GM11168 (cell line): Measurements from ENCODE around the gene ZNF292.
"Not testable (repeated sequence)": the region's sequence is repeated elsewhere in the genome, so short reads cannot be mapped to it uniquely, and the experiment has no call there.

Experiments used
- in situ Hi-C: fragments of 300-500 bp; cut with MboI; formaldehyde crosslinking; loops from one replicate; pipeline ENCODE4 v1.12.0; 2022; ENCODE audit warnings: low sequenced_read_pairs; ENCODE audit not compliant: unreplicated experiment

Gene ZNF292

DNA sequence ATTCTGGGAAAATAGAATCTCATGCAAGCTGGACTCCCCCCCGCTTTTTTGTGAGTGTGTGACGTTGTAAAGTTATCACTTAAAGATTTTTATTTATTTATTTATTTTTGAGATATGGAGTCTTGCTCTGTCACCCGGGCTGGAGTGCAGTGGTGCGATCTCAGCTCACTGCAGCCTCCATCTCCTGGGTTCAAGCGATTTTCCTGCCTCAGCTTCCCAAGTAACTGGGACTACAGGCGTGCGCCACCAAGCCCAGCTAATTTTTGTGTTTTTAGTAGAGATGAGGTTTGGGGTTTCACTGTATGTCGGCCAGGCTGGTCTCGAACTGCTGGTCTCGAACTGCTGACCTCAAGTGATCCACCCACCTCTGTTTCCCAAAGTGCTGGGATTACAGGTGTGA lies 2.2 kb downstream of the ZNF292 start:
- in situ Hi-C loops: not testable (repeated sequence)

DNA sequence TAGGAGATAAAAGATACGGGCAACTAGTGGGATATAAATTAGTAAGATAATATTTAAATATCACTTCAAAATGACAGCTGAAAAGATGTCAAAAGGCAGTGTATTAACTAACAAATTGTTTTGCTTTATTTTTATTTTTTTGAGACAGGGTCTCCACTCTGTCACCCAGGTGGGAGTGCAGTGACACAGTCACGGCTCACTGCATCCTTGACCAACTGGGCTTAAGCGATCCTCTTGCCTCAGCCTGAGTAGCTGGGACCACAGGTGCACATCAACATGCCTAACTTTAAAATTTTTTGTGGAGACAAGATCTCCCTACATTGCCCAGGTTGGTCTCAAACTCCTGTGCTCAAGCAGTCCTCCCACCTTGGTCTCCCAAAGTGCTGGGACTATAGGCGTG lies 5.9 kb downstream of the ZNF292 start:
- in situ Hi-C loops: no loop called here

DNA sequence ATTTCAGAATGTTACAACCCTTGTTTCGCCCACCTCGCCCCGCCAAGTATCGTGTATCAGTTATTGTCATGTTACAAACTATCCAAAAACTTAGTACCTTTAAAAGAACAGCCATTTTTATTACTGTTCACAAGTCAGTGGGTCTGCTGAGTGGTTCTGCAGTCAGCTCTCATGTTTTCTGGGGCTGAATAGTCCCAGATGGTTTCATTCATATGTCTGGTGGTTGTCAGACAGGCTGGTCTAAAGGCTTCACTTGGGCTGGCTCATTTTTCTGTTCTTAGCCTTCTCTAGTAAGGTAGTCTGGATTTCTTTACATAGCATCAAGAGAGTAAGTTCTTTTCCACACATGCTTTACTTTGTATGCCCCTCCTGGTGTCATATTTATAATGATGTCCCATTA lies 8.6 kb downstream of the ZNF292 start:
- in situ Hi-C loops: no loop called here

DNA sequence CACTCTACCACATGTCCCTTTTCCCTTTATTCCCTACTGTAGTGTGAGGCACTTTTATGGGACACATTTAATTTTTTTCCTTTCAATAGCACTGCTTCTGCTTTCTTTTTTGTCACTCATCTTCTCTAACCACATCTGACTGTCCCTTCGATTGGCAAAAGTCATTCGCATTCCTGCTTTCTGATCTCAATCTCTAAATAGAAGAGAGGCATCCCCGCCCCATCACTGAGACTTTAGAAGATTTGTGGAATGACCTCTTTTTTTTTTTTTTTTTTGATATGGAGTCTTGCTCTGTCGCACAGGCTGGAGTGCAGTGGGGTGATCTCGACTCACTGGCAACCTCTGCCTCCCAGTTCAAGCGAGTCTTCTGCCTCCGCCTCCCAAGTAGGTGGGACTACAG lies 9.1 kb downstream of the ZNF292 start:
- in situ Hi-C loops: no loop called here

DNA sequence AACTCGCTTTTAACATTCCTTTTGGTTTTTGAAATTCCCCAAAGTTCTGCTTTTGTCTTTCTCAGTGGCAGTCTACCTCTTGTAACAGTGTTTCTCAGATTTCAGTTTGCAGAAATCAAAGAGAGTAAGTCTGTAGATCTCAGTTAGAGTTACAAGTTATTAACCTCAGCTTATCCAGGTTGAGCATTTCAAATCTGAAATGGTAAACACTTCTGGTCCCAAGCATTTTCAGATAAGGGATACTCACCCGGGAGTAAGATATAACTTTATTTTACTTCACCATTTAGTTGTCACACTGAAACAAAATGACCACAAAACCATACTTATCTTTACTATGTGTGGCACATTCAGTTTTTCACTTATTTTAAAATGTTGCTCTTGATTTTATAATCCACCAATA lies 9.8 kb downstream of the ZNF292 start:
- in situ Hi-C loops: no loop called here

DNA sequence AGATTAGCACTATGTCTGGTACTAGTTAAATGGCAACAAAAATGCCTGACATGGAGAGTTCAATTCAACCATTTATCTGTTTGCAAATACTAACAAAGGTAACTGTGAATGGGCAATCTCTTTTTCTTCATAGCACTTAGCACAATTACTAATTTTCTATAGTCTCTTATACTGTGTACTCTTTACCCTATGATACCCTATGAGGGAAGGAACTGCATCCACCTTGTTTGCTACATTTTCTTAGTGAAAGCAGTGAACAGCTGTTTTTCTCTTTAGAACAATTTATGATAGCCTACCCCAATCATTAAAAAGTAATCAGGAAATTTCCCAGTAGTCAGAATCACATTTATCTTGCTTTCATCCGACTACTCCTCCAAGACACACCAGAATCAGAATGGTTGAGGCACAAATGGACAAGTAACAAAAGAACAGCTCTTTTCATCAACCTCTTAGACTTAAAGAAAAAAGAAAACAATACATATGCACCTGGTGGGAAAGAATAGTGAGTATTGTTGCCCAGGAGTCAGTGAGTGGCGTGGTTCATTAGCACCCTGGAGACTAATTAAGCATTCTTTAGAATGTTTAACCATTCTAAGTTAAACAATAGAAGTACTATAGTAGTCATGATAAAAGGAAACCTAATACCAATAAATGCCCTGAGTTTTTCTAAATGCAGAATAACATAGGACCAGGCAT lies 16.7 kb downstream of the ZNF292 start:
- in situ Hi-C loops: no loop called here

DNA sequence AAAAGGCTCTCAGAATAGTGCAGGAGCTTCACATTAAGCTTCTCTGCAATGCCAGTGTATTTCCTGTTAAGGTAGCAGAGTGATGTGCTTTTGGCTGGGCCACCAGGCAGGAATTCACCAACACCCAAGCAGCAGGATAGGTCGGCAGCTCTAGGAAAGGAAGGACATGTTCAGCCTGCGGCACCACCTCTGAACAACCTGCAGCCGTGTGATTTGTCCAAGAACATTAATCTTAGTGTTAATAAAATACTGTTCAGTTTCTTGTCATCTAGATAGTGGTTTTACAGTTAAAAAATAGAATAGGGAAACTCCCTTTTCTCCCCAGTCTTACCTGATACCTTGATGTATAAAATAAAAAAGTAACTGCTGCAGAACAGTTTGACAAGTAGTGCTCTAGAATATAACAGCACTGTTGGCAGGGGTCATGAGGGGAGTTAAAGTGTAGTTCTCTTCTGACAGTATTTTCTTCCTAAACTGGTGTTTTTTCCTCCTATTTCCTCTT lies 18.8 kb downstream of the ZNF292 start:
- in situ Hi-C loops: no loop called here

DNA sequence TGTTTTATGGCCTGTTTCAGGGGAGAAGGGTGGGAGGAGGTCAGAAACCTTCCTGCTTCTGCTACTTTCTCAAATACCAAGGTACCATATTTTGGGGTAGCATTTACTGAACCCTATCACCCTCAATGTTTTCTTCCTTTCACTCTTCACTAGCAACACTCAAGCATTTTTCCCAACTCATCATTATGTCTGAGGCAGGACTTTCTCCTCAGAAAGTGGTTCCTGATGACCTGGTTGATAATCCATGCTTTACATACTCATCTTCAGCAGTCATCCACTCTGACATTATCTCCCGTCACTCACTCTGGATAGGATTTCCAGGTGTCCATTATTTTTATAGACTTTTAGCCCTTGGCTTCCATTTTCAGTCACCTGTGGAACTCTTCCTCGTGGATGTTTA lies 21.1 kb downstream of the ZNF292 start:
- in situ Hi-C loops: no loop called here

DNA sequence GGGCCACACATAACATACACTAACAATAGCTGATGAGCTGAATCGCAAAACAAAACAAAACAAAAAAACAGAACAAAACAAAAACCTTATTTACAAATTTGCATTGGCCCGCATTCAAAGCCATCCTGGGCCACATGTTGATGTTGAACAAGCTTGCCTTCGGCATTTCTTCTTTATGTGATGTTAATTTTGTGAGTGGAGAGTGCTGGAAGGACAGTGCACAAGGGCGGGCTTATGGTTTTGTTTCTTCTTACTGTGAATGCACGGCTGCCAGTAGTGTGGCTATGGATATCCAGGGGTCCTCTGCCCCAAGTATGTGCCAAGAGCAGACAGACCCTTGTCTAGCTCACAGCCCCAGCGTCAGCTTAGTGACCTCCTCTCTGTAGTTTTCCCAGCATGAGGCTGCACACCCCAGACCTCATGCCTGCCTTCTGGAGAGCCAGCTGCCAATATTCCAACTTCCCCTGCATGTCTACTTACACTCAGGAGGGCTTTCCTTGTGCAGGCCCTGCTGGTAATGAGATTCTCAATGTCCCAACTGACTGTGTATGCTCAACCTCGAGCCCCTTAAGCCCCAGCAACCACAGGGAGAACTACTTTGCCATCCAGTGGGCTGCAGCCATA lies 24.9 kb downstream of the ZNF292 start:
- in situ Hi-C loops: no loop called here

DNA sequence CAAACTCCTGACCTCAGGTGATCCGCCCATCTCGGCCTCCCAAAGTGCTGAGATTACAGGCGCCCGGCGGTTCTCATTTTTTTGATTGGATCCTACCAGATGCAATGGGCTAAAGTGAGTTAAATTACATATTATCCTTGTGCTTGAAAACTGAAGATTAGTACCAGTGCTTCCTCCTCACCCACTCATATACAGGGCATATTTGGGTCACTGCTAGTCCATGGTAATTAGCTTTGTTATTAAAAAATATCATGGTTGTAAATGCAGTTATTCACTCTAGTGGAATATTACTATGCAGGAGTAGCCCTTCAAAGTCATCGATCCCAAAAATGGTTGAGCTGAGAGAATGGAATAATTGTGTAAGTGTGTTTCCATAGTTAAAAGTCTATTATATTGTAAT lies 26.5 kb downstream of the ZNF292 start:
- in situ Hi-C loops: no loop called here

DNA sequence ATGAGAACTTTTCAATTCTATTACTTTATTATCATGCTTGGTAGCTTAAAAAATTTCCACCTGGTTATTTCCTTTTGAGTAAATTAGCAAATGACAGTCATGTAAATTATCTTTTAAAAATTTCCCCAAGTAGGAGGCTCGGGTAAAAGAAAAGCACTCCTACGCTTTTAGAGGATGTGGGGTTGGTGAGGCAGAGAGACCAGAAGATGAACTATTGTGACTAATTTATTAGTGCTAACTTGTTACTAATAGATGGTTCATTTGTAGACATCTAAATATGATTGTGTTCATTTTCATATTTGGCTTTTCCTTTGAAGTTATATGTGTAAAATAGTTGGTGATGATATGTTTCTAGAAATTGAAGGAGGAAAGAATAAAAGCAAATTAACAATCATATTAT lies 27.0 kb downstream of the ZNF292 start:
- in situ Hi-C loops: no loop called here

DNA sequence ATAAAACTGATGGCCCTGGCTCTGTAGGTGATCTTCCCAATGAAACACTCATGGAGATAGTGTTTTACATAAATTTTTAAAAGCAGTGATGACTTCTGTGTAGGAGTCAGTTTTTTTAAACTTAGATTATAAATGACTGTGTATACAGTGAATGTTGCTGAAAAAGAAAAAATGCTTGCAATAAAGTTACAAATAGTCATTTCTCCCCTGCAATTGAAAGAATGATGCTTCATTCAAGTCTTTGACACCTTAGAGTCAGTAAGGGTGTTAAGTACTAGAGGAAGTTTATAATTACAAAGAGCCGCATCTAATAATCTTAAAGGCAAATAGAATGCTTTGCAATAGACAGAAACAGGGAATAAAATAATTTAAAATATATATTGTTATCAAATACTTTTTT lies 27.6 kb downstream of the ZNF292 start:
- in situ Hi-C loops: no loop called here

DNA sequence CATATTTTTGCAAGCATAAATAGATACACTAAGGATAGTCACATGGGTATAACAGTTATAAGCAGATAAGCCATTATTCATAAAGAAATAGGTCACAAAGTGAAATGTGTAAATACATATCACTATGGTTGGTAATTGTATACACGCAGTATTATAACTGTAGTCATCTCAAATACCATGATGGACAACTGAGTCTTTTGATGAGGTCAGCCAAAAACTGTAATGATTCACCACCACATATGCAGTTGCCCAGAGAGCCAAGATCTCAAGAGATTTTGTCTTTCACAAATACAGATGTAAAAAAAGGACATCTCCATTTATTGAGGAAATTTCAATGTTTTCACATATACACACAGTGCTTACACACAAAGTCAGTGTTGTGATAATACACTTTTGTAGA lies 28.3 kb downstream of the ZNF292 start:
- in situ Hi-C loops: no loop called here

DNA sequence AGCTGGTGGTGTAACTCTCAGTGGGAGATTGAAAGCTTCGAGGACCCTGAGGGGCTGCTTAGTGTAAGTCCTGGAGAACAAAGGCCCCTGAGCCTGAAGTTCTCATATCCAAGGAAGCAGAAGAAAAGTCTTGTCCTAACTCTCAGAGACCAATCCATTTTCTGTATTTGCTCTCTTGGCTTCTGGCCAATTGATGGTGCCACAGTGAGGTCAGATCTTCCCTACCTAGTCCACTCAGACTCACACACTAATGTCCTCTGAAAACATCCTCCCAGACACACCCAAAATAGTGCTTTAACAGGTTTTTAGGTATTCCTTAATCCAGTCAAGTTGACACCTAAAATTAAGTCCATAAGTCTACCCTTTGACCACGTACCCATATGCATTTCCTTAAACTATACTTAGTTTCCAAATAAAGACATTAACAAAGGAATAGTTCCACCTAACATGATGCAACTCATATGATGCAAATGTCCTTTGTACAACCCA lies 29.4 kb downstream of the ZNF292 start:
- in situ Hi-C loops: no loop called here

DNA sequence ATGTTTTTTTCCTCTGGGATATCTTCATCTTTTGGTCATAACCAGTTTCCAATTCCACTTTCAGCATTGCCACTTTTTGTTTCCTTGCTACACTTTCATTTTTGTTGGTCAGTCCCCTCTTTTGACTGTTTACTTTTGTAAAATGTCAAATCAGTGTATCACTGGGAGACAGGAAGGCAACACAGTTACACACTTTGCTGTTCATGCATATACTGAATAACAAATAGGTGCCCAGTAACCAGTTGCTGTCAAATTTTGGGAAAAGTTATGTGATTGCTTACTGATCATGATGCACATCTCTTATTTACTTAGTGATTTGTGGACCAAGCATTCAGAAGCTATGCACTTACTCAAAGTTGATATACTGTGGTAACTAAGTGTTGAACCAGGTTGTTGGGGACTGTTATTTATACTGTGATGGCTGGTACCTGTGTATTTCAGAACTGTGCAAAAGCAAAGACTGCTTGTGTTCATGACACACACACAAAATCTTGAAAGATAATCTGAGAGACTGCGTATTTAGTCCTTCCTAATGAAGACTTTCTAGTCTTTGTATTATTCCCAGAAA lies 41.0 kb downstream of the ZNF292 start:
- in situ Hi-C loops: no loop called here

DNA sequence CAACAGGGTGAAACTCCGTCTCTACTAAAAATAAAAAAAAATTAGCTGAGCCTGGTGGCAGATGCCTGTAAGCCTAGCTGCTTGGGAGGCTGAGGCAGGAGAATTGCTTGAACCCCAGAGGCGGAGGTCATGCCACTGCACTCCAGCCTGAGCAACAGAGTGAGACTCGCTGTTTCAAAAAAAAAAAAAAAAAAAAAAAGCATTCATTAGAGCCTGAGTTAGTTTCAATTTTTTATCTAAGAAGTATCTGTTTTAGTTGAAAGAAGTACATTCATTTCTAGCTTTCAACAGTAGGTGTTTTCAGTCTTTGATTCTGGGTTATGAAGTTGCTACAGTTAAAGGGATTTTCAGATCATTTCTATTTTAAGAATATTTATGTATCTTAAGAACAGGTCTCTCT lies 42.2 kb downstream of the ZNF292 start:
- in situ Hi-C loops: no loop called here

DNA sequence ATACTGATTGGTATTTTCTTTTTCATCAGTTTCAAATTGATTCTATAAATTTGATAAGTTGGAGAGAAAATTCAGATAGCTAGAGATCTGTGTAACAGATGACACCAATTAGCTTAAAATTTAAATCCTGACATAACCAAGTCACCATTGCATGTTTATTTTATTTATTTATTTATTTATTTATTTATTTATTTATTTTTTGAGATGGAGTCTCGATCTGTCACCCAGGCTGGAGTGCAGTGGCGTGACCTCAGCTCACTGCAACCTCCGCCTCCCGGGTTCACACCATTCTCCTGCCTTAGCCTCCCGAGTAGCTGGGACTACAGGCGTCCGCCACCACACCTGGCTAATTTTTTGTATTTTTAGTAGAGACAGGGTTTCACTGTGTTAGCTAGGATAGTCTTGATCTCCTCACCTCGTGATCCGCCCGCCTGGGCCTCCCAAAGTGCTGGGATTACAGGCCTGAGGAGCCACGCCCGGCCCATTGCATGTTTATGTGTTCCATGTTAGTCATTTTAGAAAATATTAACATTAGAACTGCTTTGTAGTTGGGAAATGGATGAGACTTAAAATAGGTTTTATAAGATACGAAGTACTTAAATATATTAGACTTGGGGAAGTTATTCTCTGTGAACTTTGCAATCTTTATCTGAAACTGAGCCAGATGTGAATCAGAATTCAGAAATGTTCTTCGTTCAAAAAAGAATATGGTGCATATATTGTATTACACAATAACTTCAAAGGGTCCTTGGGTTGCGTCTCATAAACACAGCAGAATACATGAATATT lies 42.9 kb downstream of the ZNF292 start:
- in situ Hi-C loops: not testable (repeated sequence)

DNA sequence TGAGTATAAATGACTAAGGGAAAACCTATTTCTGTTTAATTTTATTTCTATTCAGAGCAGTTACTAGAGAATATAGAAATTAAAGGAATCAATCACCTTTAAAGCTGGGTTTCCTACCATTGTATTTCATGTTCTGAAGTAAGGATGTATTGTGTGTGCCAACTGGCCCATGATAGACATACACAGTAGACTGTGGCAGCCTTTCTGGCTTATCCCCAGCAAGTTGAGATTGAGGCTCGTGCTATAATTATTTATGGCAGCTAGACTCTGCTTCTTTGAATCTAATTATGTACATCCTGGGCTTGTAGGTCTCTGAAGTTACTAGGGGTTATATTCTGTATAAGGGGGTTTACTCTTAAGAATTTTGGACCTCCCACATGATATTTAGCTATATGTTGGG lies 44.4 kb downstream of the ZNF292 start:
- in situ Hi-C loops: no loop called here

DNA sequence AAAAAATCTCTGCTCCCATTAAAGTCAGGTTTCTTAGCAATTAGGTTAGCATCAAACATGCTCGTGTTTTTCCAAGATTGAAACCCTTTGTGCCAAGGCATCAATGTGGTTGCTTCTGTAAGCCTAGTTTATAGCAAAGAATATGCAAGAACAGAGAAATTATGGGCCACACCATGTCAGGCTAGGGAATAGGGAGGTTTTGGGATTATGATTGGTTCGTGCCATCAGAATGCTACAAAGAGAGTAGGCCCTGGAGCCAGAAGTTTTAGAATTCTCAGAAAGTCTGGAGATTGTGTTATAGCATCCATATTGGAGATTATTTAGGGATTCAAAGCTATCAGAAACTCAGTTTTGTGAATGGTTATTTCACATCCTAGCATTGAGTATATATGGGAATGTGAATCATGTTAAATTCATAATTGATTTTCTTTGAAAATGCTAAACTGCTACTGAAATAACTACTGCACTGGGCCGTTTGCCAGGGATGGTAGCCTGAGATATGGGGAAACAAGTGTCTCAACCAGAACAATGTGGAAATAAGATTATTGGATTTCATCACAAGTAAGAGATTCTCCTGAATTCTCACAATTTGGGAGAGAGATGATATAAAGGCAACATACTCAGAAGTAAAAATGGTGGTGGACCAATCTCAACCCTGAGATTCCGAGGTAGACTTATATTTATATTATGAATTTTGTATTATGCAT lies 45.3 kb downstream of the ZNF292 start:
- in situ Hi-C loops: no loop called here

DNA sequence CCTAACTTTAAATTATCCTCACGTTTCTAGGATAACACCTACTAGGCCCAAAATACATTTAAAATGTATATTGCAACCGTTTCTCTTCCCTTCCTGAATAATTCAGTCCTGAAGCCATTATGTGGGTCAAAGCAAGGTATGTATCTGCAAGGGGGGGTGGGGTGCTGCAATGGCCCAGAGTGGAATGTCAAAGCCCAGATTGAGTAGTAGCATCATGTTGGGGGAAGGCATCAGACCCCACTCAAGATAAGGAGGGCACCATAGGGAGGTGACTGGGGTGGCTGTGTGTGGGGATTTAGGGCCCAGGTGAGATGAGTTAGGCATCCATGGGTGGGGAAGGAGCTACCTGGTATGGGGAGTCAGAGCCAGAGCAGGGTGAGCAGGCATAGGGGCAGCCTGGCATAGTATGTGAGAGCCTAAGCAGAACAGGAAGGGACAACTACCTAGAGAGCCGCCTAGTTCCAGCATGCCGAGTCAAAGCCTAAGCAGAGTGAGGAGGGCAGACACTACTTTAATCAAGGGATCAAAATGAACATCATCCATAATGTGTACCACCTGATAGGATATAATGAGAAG lies 48.2 kb downstream of the ZNF292 start:
- in situ Hi-C loops: no loop called here
